GM21529 (cell line): Measurements from ENCODE around the gene WARS2.
"Not testable (repeated sequence)": the region's sequence is repeated elsewhere in the genome, so short reads cannot be mapped to it uniquely, and the experiment has no call there.

Source experiments
- ATAC-seq: cut with Tn5 transposase; IDR thresholded peaks from one replicate; pipeline ENCODE4 v1.9.1; 2021; ENCODE audit not compliant: unreplicated experiment

The WARS2 gene

DNA sequence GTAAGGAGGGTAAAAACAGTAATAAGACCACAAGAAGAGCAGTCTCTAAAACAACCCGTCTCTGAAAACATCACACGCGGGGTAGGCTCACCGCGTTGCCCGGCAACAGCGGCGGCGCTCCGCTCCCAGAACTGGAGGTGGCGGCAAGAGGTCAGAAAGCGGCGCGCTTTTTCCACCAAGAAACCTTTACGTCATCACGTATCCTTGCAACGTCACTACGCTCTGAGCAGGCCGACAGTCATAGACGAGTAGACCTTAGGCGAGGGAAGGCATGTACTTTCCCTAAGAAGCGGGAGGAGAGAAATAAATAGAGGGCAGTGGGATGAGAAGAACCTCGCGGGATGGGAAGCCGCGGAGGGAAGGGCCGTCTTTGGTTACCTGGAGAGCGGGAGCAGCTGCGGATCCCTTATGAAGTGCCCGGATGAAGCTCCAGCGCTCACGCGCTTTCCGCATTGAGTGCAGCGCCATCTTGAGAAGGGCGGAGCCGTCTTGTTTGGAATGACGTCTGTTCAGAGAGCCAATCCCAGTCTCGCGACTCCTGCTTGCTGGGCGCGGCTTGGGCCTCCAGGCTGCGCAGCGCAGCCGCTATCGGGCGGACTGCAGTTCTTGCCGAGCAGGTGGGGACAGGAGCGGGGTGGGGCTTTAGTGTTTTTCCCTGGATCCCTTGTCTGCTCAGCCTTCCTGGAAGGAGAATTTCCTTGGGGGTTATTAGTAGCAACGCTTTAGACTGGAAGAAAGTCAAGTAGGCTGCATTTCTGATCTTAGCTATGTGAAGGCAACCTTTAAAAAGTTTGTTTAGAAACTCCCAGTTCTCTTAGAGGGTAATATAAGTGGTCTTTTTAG, at the start of gene WARS2:
Gene WARS2 (minus strand): TSS at position 477 of the 843 bp plus-strand sequence. CDS start 9 bp downstream, at position 468.
- ATAC-seq: peak; percentile 94

DNA sequence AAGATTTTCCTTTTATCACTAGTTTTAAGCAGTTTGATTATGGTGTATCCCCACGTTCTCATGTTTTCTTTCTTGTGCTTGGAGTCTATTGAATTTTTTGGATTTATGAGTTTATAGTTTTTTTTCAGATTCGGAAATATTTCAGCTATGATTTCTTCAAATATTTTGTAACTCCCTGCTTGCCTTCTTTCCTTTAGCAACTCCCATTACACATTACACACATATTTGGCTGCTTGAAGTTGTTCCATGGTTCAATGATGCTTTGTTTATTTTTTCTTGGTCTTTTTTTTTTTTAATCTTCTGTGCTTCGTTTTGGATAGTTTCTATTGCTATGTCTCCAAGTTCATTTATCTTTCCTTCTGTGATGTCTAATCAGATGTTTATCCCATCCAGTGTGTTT, 48.5 kb upstream of the WARS2 start:
- ATAC-seq: no peak

DNA sequence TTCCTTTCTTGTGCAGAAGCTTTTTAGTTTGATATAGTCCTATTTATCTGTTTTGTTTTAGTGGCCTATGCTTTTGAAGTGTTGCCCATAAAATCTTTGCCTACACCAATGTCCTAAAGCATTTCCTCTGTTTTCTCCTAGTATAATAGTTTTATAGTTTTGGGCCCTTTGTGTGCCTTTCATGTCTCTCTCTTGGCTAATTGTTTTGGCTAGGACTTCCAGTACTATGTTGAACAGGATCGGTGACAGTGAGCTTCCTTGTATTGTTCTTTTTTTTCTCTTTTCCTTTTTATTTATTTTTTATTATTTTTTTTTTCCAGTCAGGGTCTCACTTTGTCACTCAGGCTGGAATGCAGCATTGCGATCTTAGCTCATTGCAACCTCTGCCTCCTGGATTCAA, 47.0 kb upstream of the WARS2 start:
- no peak for ATAC-seq

GRCh38 chr1:119186471-119186870, 46.0 kb upstream of the WARS2 start:
- ATAC-seq: no peak

GRCh38 chr1:119184972-119185371, 44.5 kb upstream of the WARS2 start:
- ATAC-seq: no peak

- no peak for ATAC-seq
These were observed 40.8 kb upstream of the WARS2 start for GRCh38 chr1:119181218-119181617.

DNA sequence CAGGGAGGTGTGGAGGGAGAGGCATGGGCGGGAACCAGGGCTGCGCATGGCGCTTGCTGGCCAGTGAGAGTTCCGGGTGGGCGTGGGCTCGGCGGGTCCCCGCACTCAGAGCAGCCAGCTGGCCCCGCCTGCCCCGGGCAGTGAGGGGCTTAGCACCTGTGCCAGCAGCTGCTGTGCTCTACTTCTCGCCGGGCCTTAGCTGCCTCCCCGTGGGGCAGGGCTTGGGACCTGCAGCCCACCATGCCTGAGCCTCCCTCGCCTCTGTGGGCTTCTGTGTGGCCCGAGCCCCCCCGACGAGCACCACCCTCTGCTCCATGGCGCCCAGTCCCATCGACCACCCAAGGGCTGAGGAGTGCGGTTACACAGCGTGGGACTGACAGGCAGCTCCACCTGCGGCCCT, 38.6 kb upstream of the WARS2 start:
- ATAC-seq: no peak

- not testable (repeated sequence) for ATAC-seq
These were observed 32.5 kb upstream of the WARS2 start for GRCh38 chr1:119172927-119173326.

GRCh38 chr1:119171381-119172010, 31.0 kb upstream of the WARS2 start:
- ATAC-seq: not testable (repeated sequence)

DNA sequence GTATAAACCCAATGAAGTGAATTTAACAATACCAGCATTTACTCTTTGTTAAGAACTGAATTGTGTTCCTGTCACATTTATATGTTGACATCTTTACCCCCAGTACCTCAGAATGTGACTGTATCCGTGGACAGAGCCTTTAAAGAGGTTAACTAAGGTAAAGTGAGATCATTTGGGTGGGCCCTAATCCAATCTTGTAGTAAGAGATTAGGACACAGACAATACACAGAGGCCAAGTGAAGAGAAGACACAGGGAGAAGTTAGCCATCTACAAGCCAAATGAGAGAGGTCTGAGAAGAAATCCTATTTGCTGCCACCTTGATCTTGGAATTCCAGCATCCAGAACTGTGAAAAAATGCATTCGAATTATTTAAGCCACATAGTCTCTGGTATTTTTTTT, 22.9 kb upstream of the WARS2 start:
- no peak for ATAC-seq

- no peak for ATAC-seq
These were observed 20.4 kb upstream of the WARS2 start for GRCh38 chr1:119160866-119161265.

DNA sequence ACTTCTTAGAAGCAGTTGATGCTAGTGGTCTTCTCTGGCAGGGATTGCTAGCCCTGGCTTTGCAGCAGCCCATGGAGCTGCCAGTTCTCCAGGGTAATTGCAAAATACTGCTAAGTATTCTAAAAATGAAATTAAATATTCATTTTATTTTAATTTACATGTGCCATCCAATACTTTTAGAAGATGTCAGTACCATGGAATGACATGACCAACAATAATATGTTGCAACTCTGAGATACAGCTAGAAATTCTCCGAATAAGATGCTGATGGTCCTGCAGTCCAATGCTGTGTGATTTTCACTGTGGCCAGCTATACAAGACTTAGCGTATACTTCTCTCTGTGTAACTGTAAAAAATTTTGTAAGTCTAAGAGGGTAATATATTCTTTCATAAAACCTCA, 20.0 kb upstream of the WARS2 start:
- ATAC-seq: no peak

DNA sequence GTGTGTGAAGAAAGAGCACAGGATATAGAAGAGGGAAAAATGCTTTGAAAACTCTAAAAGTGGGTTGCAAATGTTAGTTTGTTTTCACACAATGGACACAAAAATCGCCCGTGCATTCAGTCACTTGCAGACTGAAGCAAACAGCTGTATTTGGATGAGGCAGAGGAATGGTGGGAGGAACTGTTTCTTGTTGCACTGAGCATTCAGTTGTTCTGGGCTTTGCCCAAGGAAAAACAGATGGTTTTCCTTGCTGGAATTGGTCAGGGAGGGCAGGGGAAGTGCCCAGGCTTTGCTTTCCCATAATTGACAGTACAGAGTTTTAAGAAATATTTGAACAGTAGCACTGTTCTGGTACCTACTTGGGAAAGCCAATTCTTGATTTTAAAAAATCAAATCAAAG, 19.5 kb upstream of the WARS2 start:
- no peak for ATAC-seq

DNA sequence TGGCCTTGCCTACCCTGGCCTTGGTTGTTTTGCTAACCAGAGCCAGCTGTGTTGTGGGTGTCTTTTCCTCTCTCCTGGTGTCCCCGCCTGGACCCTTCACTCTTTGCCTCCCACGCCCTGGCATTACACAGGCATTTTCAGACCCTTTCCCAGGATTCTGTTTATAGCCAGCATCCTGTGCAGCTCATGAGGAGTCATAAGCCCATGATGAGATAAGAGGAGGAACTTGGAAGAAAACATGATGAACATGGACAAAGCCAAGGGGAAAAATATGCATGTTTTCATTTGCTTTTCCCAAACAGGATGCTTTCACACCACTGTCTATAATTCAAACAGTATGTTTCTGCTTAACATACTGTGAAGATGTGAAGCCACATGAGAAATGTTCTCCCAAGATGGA, 18.7 kb upstream of the WARS2 start:
- no peak for ATAC-seq

DNA sequence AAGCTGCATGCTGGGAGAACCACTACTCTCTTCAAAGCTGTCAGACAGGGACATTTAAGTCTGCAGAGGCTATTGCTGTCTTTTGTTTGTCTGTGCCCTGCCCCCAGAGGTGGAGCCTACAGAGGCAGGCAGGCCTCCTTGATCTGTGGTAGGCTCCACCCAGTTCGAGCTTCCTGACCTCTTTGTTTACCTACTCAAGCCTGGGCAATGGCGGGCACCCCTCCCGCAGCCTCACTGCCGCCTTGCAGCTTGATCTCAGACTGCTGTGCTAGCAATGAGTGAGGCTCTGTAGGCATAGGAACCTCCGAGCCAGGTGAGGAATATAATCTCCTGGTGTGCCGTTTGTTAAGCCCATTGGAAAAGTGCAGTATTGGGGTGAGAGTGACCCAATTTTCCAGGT, 16.3 kb upstream of the WARS2 start:
- not testable (repeated sequence) for ATAC-seq

DNA sequence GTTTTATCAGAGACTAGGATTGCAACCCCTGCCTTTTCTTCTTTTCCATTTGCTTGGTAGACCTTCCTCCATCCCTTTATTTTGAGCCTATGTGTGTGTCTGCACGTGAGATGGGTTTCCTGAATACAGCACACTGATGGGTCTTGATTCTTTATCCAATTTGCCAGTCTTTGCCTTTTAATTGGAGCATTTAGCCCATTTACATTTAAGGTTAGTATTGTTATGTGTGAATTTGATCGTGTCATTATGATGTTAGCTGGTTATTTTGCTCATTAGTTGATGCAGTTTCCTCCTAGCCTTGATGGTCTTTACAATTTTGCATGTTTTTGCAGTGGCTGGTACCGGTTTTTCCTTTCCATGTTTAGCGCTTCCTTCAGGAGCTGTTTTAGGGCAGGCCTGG, 14.6 kb upstream of the WARS2 start:
- not testable (repeated sequence) for ATAC-seq

GRCh38 chr1:119150150-119150549, 9.7 kb upstream of the WARS2 start:
- no peak for ATAC-seq

DNA sequence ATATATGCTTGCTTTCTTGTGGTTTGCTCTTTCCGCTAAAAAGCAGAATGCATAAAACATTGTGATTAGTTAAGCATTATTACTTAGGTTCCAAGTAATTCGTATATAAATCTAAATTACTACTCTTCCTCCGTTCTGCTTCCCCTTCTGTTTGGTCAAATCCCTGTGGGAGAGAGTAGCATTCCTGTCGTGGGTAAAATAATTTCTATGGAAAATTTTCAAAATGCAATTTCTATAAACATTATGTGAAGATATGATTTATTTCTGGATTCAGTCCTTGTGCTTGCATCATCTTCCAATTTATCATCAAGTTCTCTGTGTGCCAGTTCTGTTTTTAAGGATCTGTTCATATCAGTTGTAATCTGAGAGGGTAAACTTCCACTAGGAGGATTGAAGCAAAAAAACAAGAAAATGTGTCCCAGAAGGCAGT, 7.2 kb upstream of the WARS2 start:
- ATAC-seq: no peak

- no peak for ATAC-seq
These were observed 6.0 kb upstream of the WARS2 start for GRCh38 chr1:119146466-119146865.

DNA sequence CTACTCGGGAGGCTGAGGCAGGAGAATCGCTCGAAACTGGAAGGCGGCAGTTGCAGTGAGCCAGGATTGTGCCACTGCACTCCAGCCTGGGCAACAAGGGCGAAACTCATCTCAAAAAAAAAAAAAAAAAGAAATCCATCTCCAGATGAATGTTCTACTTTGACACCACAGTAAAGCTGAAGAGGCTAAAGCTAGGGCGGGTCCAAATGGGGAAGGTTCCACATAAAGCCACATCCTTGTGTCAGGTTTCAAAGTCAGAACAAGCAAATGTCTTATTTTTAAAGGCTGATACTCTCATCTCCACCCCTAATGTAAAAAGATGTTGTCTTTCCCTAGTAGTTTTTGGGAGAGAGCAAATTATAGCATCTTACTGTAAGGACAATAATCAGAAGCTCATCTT, 4.4 kb upstream of the WARS2 start:
- no peak for ATAC-seq

- no peak for ATAC-seq
These were observed 3.3 kb upstream of the WARS2 start for GRCh38 chr1:119143706-119144105.

DNA sequence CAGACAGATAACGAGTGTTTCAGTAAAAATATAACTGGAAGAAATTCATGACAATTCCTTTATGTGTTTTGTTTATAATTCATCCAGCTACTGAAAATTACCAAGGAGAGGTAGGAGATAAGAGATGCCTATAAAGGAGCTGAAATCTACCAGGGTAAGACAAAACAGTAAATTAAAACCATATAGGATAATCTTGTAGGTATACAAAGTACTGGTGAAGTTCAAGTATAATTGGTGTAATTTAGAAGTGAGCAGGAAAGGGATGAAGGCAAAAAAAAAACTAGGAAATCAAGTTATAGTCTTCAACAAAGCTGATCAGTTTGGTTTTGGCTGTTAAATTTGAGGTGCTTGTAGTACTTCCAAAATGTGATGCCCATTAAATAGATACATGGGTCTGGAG, 1.2 kb upstream of the WARS2 start:
- no peak for ATAC-seq
